ELR (cell line): ENCODE data around the gene HSPA1L.

Experiments used
- DNase-seq: peaks from one replicate; pipeline ENCODE4 v3.0.0-alpha.2; 2015; ENCODE audit warnings: low read depth

The HSPA1L gene

GRCh38 chr6:31763619-31763940 is 51.5 kb downstream of the HSPA1L start:
- DNase-seq = peak; percentile 68

- DNase-seq = no peak
These were observed 52.0 kb downstream of the HSPA1L start for GRCh38 chr6:31762878-31763618.

DNA sequence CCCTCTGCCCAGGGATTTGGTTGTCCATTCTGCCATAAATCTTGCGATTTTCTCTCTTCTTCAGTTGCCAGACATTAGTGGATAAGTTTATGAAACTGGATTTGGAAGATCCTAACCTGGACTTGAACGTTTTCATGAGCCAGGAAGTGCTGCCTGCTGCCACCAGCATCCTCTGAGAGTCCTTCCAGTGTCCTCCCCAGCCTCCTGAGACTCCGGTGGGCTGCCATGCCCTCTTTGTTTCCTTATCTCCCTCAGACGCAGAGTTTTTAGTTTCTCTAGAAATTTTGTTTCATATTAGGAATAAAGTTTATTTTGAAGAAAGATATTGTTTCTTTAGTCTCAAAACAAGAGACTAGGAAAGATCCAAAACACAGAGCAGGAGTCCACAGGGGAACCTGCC is 52.7 kb downstream of the HSPA1L start, which contains the start of gene SAPCD1:
Gene SAPCD1, plus strand, starts transcription at position 301 of the 400 bp plus-strand sequence. CDS start 399 bp downstream, outside the sequence.
- DNase-seq = no peak

DNA sequence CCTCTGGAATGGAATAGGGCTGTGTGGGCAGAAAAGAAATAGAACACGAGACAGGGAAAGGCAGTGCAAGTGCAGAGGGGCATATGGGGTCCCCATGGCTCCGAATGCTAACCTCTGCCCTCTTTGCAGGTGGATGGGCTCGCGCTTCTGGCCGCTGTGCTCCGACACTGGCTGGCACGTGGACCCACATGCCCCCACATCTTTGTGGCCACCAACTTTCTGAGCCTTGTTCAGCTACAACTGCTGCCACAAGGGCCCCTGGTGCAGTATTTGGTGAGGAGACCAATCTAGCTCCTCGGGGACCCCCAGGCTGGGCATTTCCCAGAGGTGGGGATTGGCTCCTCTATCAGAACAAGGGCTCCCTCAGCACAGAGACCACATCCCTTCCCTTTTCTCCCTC is 53.7 kb downstream of the HSPA1L start:
- DNase-seq = no peak

DNA sequence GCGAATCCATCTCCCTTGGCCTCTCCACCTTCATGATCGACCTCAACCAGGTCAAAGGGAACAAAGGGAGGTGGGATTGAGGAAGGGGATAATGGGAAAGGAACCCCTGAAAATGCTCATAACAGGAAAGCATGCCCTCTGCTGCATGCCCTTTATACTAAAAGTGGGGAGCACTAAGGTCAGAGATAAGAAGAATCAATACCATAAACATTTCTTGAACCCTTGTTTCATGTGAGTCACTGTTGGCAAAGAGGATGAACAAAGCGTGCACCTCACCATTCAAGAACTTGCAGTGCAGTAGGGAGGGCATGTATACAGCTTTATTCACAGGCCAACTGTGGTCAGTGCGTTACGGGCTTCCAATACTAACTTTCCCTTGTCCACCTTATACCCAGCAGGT is 54.3 kb downstream of the HSPA1L start:
- DNase-seq = no peak
